K562 (cell line): Measurements from ENCODE around the gene MLST8. TPM values are rescaled to one million over a fixed set of nuclear protein-coding genes. Genes with fewer than 3 reads are reported as not detected.

Experiments used
- ADNP ChIP-seq: fragments of 200-800 bp; sonication (Bioruptor generic); IDR thresholded peaks from 2 replicates; pipeline ENCODE4 v1.6.1; 2016; ENCODE audit warnings: missing genetic modification characterization, missing compliant biosample characterization
- BRD9 ChIP-seq: fragments of 450-650 bp; IDR thresholded peaks from 2 replicates; pipeline ENCODE4 v1.6.1; 2018; ENCODE audit warnings: low read depth; ENCODE audit not compliant: partially characterized antibody
- CEBPB ChIP-seq: fragments of 450-650 bp; IDR thresholded peaks from 2 replicates; pipeline ENCODE4 v1.6.1; 2016; ENCODE audit warnings: missing genetic modification characterization, missing compliant biosample characterization
- ELF2 ChIP-seq: fragments of 250-450 bp; sonication (Bioruptor Pico); IDR thresholded peaks from 2 replicates; pipeline ENCODE4 v1.5.0; 2021; ENCODE audit warnings: mild to moderate bottlenecking
- SMARCA4 ChIP-seq: fragments of 450-650 bp; IDR thresholded peaks from 2 replicates; pipeline ENCODE4 v1.6.1; 2016
- TAF1 ChIP-seq: IDR thresholded peaks from 2 replicates; pipeline ENCODE4 v1.6.1; 2011; ENCODE audit warnings: mild to moderate bottlenecking, low read length, moderate library complexity; ENCODE audit not compliant: insufficient read depth, control insufficient read depth, severe bottlenecking; ENCODE audit errors: extremely low read depth
- ZNF551 ChIP-seq: fragments of 250-450 bp; sonication (Bioruptor Pico); IDR thresholded peaks from 2 replicates; pipeline ENCODE4 v1.5.0; 2021; ENCODE audit warnings: mild to moderate bottlenecking, moderate library complexity
- polyA plus RNA-seq, 8 experiments: library from polyadenylated mRNA; depleted of rRNA in 4 of 8; stranded (reverse) in 5 of 8; unstranded in 3 of 8; fragments of >200 nt; fragmentation: Nextera tagmentation in 2 of 8; fragmentation: Illumina TruSeq in 1 of 8; extraction: Ambion mirVana in 2 of 8; extraction: Trizol in 1 of 8; gene quantifications; 2 replicates each; pipeline versions ENCODE4 v1.2.1 to v1.2.3, GENCODE V29; 2011 to 2014; ENCODE audit warnings: inconsistent platforms in 1 of 8, missing spikeins in 1 of 8
- total RNA-seq, 7 experiments: library from RNA; depleted of rRNA in 6 of 7; stranded (reverse); fragments of >200 nt in 6 of 7; fragmentation: Illumina TruSeq in 2 of 7; extraction: Trizol in 2 of 7; gene quantifications; 2 replicates each; pipeline versions ENCODE4 v1.2.1 to v1.2.3, GENCODE V29; 2011 to 2021; ENCODE audit warnings: low replicate concordance in 1 of 7
- TF ChIP-seq, protein P1 (sequence below), 2 experiments: fragments of 450-650 bp in 1 of 2; sonication (generic) in 1 of 2; formaldehyde crosslinking; conservative IDR thresholded peaks; 2 replicates each; pipeline versions ENCODE4 v1.4.0 to v1.8.1; 2020 to 2022; ENCODE audit warnings: mild to moderate bottlenecking in 1 of 2, missing genetic modification reagents in 1 of 2

The MLST8 gene
- total and polyA plus RNA-seq, 9 of the 15 experiments (the other 6 are each of a cell fraction or from before 2014, with no cell fraction given): 1.5 to 116 (median 43.3) TPM

DNA sequence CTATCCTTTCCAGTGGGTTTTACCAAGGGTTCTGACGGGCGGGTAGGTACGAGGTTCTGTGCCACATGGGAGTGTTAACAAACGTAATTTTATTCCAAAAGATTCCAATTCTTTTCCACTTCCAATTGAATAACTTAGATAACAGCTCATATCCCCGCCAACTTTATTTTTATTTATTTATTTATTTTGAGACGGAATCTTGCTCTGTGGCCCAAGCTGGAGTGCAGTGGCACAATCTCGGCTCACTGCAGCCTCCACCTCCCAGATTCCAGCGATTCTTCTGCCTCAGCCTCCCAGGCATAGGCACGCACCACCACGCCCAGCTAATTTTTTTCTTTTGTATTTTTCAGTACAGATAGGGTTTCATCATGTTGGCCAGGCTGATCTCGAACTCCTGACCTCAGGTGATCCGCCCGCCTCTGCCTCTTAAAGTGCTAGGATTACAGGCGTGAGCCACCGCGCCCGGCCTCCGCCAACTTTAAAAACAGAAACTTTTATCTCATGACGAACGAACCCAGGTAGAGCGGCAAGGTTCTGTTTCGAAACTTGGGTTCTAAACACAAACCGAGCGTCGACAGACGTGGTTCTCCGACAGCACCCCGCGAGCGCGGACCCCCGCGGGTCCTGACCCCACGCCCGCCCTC, 45.5 kb downstream of the MLST8 start (continued):
- TF ChIP-seq, protein P1, sequence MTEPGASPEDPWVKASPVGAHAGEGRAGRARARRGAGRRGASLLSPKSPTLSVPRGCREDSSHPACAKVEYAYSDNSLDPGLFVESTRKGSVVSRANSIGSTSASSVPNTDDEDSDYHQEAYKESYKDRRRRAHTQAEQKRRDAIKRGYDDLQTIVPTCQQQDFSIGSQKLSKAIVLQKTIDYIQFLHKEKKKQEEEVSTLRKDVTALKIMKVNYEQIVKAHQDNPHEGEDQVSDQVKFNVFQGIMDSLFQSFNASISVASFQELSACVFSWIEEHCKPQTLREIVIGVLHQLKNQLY (CRISPR knock-in tag; conservative IDR thresholded peaks at IDR 0.05): no peak
- TF ChIP-seq ZNF551 (CRISPR knock-in tag): no peak
- TF ChIP-seq BRD9: peak; percentile 33
- TF ChIP-seq ADNP (tag): 0 out of 2 replicates have a peak, but pooled peaks have one; percentile 37
- TF ChIP-seq CEBPB (tag): peak; percentile 66
- 0 out of 2 replicates have a peak, but pooled peaks have one; percentile 20 for TF ChIP-seq SMARCA4
- TF ChIP-seq ELF2 (CRISPR knock-in tag): no peak
- peak; percentile 6 for TF ChIP-seq TAF1
